ENCODE results near the gene HP1BP3.

GRCh38 chr1:20701446-20701845 lies 85.7 kb downstream of the HP1BP3 start:
- TF ChIP-seq, protein P1, sequence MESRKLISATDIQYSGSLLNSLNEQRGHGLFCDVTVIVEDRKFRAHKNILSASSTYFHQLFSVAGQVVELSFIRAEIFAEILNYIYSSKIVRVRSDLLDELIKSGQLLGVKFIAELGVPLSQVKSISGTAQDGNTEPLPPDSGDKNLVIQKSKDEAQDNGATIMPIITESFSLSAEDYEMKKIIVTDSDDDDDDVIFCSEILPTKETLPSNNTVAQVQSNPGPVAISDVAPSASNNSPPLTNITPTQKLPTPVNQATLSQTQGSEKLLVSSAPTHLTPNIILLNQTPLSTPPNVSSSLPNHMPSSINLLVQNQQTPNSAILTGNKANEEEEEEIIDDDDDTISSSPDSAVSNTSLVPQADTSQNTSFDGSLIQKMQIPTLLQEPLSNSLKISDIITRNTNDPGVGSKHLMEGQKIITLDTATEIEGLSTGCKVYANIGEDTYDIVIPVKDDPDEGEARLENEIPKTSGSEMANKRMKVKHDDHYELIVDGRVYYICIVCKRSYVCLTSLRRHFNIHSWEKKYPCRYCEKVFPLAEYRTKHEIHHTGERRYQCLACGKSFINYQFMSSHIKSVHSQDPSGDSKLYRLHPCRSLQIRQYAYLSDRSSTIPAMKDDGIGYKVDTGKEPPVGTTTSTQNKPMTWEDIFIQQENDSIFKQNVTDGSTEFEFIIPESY (IDR thresholded peaks at IDR 0.05; ENCODE audit: extremely low read depth, insufficient replicate concordance, low read length) = no peak
- TF ChIP-seq CTCF (IDR thresholded peaks at IDR 0.05 in 2 of 3, conservative IDR thresholded peaks at IDR 0.05 in 1 of 3; ENCODE audit: borderline replicate concordance in 1 of 3, insufficient read depth in 1 of 3, low read depth in 2 of 3, low read length in 2 of 3) = no peak
- TF ChIP-seq, protein P2, sequence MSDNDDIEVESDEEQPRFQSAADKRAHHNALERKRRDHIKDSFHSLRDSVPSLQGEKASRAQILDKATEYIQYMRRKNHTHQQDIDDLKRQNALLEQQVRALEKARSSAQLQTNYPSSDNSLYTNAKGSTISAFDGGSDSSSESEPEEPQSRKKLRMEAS (IDR thresholded peaks at IDR 0.05) = no peak
- TF ChIP-seq, protein P3, sequence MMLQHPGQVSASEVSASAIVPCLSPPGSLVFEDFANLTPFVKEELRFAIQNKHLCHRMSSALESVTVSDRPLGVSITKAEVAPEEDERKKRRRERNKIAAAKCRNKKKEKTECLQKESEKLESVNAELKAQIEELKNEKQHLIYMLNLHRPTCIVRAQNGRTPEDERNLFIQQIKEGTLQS (IDR thresholded peaks at IDR 0.05) = no peak
- TF ChIP-seq RAD21 (IDR thresholded peaks at IDR 0.05; ENCODE audit: low read depth) = no peak
- TF ChIP-seq, protein P4, sequence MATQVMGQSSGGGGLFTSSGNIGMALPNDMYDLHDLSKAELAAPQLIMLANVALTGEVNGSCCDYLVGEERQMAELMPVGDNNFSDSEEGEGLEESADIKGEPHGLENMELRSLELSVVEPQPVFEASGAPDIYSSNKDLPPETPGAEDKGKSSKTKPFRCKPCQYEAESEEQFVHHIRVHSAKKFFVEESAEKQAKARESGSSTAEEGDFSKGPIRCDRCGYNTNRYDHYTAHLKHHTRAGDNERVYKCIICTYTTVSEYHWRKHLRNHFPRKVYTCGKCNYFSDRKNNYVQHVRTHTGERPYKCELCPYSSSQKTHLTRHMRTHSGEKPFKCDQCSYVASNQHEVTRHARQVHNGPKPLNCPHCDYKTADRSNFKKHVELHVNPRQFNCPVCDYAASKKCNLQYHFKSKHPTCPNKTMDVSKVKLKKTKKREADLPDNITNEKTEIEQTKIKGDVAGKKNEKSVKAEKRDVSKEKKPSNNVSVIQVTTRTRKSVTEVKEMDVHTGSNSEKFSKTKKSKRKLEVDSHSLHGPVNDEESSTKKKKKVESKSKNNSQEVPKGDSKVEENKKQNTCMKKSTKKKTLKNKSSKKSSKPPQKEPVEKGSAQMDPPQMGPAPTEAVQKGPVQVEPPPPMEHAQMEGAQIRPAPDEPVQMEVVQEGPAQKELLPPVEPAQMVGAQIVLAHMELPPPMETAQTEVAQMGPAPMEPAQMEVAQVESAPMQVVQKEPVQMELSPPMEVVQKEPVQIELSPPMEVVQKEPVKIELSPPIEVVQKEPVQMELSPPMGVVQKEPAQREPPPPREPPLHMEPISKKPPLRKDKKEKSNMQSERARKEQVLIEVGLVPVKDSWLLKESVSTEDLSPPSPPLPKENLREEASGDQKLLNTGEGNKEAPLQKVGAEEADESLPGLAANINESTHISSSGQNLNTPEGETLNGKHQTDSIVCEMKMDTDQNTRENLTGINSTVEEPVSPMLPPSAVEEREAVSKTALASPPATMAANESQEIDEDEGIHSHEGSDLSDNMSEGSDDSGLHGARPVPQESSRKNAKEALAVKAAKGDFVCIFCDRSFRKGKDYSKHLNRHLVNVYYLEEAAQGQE (IDR thresholded peaks at IDR 0.05; ENCODE audit: low read depth) = no peak
- TF ChIP-seq EZH2 (IDR thresholded peaks at IDR 0.05) = no peak
- TF ChIP-seq EZH2phosphoT487 (IDR thresholded peaks at IDR 0.05; ENCODE audit: borderline replicate concordance) = no peak
- no peak for TF ChIP-seq POLR2A (IDR thresholded peaks at IDR 0.05; ENCODE audit: borderline replicate concordance, extremely low read depth, insufficient read depth, insufficient read length)
- no peak for TF ChIP-seq JUND (IDR thresholded peaks at IDR 0.05)
- no peak for TF ChIP-seq POLR2AphosphoS5 (IDR thresholded peaks at IDR 0.05; ENCODE audit: low read depth, low read length)
- TF ChIP-seq CBX3 (IDR thresholded peaks at IDR 0.05; ENCODE audit: low read depth) = no peak
- TF ChIP-seq SP1 (IDR thresholded peaks at IDR 0.05; ENCODE audit: low read depth) = no peak

Data from HCT116 (cell line).